Measurements from ENCODE around the gene LGALS3. TPM values are rescaled to one million over a fixed set of nuclear protein-coding genes. Genes with fewer than 3 reads are reported as not detected.

LGALS3 gene
- polyA plus RNA-seq (2011; rRNA removed): 53.6 and 61.0 TPM in 2 replicates
- 40.9 and 52.4 TPM in 2 replicates for polyA plus RNA-seq (2012; cell fraction: cytosol; rRNA removed)
- polyA plus RNA-seq (2012; cell fraction: nucleus; rRNA removed): 64.0 and 70.6 TPM in 2 replicates
- polyA plus RNA-seq (2017; fragmentation: RNase III; extraction: RNeasy Plus Mini Kit Qiagen cat#74134 plus additional on column Dnase treatment): 57.2 to 65.6 TPM (median 60.2 TPM) in 3 replicates
- polyA minus RNA-seq (2011; rRNA and poly(A)+ RNA removed): 21.6 and 22.6 TPM in 2 replicates

DNA sequence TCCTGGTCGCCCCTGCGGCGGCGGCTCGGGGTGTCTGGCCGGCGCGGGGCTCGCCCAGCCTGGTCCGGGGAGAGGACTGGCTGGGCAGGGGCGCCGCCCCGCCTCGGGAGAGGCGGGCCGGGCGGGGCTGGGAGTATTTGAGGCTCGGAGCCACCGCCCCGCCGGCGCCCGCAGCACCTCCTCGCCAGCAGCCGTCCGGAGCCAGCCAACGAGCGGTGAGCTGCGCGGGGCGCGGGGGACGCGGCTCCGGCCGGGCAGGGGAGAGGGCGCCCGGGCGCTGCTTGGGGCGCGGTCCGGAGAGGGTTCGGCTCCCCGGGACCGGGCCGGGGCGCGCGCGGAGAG, at the start of gene LGALS3:
Gene LGALS3 (plus strand): TSS at position 167 of the 342 bp plus-strand sequence. CDS start 8,122 bp downstream, outside the sequence.
- Histone ChIP-seq H3K9me3 (no peaks in the 10 kb centered on the region), H3K4me2 (peak within 1 kb of the TSS; percentile 68), H3K27ac (peak within 1 kb of the TSS; percentile 76 to 93), H3K4me1 (peaks cover 19% of the 10 kb centered on the region), H3K4me3 (peak within 1 kb of the TSS; percentile 69)
- peak; percentile 56 to 80 for DNase-seq (ENCODE audit: low read depth in 1 of 2, low spot score in 1 of 2)
- POLR2A ChIA-PET: interaction anchor here (0.7 to 3.6 kb wide), 9 partner anchors 9 to 78 kb away, joined by 3 to 63 read pairs (median 4); partner anchors contain the start of gene MAPK1IP1L
- WGBS (ENCODE audit: missing lambda C conversion rate): no CpG with 5 or more reads among the region's 50 CpGs
- CTCF ChIA-PET: interaction anchor here (0.9 to 1.8 kb wide), 4 partner anchors 12 to 78 kb away, joined by 3 to 7 read pairs (median 3); partner anchors contain the start of gene MAPK1IP1L
- ATAC-seq: peak; percentile 84 to 88
- FAIRE-seq: no peak
- no peak for TF ChIP-seq ZFP36 (IDR thresholded peaks at IDR 0.05; ENCODE audit: borderline replicate concordance, partially characterized antibody)
- no peak for TF ChIP-seq HOXB13 (CRISPR knock-in tag; IDR thresholded peaks at IDR 0.05; ENCODE audit: low read depth)
- TF ChIP-seq ESRRA (IDR thresholded peaks at IDR 0.05; ENCODE audit: borderline replicate concordance, low read length): no peak
- no peak for TF ChIP-seq TP53 (CRISPR knock-in tag; IDR thresholded peaks at IDR 0.05)
- TF ChIP-seq, protein P1, sequence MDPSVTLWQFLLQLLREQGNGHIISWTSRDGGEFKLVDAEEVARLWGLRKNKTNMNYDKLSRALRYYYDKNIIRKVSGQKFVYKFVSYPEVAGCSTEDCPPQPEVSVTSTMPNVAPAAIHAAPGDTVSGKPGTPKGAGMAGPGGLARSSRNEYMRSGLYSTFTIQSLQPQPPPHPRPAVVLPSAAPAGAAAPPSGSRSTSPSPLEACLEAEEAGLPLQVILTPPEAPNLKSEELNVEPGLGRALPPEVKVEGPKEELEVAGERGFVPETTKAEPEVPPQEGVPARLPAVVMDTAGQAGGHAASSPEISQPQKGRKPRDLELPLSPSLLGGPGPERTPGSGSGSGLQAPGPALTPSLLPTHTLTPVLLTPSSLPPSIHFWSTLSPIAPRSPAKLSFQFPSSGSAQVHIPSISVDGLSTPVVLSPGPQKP (IDR thresholded peaks at IDR 0.05; ENCODE audit: low read depth, low read length): no peak
- no peak for TF ChIP-seq KDM1A (IDR thresholded peaks at IDR 0.05; ENCODE audit: low read depth)
- peak; percentile 32 to 63; a peak in 2 of 5 replicates for TF ChIP-seq JUN (IDR thresholded peaks at IDR 0.05)
- TF ChIP-seq, protein P2, sequence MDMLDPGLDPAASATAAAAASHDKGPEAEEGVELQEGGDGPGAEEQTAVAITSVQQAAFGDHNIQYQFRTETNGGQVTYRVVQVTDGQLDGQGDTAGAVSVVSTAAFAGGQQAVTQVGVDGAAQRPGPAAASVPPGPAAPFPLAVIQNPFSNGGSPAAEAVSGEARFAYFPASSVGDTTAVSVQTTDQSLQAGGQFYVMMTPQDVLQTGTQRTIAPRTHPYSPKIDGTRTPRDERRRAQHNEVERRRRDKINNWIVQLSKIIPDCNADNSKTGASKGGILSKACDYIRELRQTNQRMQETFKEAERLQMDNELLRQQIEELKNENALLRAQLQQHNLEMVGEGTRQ (IDR thresholded peaks at IDR 0.05): no peak
- TF ChIP-seq, protein P3, sequence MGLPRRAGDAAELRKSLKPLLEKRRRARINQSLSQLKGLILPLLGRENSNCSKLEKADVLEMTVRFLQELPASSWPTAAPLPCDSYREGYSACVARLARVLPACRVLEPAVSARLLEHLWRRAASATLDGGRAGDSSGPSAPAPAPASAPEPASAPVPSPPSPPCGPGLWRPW (IDR thresholded peaks at IDR 0.05): no peak
- TF ChIP-seq, protein P4, sequence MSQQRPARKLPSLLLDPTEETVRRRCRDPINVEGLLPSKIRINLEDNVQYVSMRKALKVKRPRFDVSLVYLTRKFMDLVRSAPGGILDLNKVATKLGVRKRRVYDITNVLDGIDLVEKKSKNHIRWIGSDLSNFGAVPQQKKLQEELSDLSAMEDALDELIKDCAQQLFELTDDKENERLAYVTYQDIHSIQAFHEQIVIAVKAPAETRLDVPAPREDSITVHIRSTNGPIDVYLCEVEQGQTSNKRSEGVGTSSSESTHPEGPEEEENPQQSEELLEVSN (IDR thresholded peaks at IDR 0.05; ENCODE audit: borderline replicate concordance, low read depth): no peak
- TF ChIP-seq MYC (IDR thresholded peaks at IDR 0.05; ENCODE audit: borderline replicate concordance, low read length): peak; percentile 59; the same call in 1 of the 2 replicates
- no peak for TF ChIP-seq ZSCAN20 (CRISPR knock-in tag; IDR thresholded peaks at IDR 0.05)
- TF ChIP-seq FOSL2 (IDR thresholded peaks at IDR 0.05): no peak
- TF ChIP-seq FOSL2 (CRISPR knock-in tag; IDR thresholded peaks at IDR 0.05): no peak
- TF ChIP-seq POLR2A (IDR thresholded peaks at IDR 0.05; ENCODE audit: low read length): peak; percentile 77
- no peak for TF ChIP-seq EHMT2 (IDR thresholded peaks at IDR 0.05; ENCODE audit: low read depth)
- no peak for TF ChIP-seq FOXS1 (CRISPR knock-in tag; IDR thresholded peaks at IDR 0.05)
- TF ChIP-seq KDM5A (IDR thresholded peaks at IDR 0.05): no peak
- TF ChIP-seq NFE2L2 (conservative IDR thresholded peaks at IDR 0.05; ENCODE audit: low read length): no peak
- 0 out of 3 replicates have a peak, but pooled peaks have one; percentile 13 for TF ChIP-seq SMC3 (IDR thresholded peaks at IDR 0.05)
- TF ChIP-seq, protein P5, sequence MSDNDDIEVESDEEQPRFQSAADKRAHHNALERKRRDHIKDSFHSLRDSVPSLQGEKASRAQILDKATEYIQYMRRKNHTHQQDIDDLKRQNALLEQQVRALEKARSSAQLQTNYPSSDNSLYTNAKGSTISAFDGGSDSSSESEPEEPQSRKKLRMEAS (IDR thresholded peaks at IDR 0.05): no peak
- TF ChIP-seq HEYL (CRISPR knock-in tag; IDR thresholded peaks at IDR 0.05): no peak
- TF ChIP-seq GATA3 (IDR thresholded peaks at IDR 0.05; ENCODE audit: borderline replicate concordance): no peak
- no peak for TF ChIP-seq SREBF2 (IDR thresholded peaks at IDR 0.05)
- TF ChIP-seq FOSB (CRISPR knock-in tag; IDR thresholded peaks at IDR 0.05): no peak
- TF ChIP-seq JUNB (IDR thresholded peaks at IDR 0.05): no peak
- TF ChIP-seq, protein P6, sequence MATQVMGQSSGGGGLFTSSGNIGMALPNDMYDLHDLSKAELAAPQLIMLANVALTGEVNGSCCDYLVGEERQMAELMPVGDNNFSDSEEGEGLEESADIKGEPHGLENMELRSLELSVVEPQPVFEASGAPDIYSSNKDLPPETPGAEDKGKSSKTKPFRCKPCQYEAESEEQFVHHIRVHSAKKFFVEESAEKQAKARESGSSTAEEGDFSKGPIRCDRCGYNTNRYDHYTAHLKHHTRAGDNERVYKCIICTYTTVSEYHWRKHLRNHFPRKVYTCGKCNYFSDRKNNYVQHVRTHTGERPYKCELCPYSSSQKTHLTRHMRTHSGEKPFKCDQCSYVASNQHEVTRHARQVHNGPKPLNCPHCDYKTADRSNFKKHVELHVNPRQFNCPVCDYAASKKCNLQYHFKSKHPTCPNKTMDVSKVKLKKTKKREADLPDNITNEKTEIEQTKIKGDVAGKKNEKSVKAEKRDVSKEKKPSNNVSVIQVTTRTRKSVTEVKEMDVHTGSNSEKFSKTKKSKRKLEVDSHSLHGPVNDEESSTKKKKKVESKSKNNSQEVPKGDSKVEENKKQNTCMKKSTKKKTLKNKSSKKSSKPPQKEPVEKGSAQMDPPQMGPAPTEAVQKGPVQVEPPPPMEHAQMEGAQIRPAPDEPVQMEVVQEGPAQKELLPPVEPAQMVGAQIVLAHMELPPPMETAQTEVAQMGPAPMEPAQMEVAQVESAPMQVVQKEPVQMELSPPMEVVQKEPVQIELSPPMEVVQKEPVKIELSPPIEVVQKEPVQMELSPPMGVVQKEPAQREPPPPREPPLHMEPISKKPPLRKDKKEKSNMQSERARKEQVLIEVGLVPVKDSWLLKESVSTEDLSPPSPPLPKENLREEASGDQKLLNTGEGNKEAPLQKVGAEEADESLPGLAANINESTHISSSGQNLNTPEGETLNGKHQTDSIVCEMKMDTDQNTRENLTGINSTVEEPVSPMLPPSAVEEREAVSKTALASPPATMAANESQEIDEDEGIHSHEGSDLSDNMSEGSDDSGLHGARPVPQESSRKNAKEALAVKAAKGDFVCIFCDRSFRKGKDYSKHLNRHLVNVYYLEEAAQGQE (IDR thresholded peaks at IDR 0.05): no peak
- no peak for TF ChIP-seq RARB (CRISPR knock-in tag; IDR thresholded peaks at IDR 0.05)
- TF ChIP-seq RFX5 (IDR thresholded peaks at IDR 0.05): no peak
- TF ChIP-seq EP300 (IDR thresholded peaks at IDR 0.05): no peak
- TF ChIP-seq ZC3H11A (IDR thresholded peaks at IDR 0.05): no peak
- TF ChIP-seq CHD2 (IDR thresholded peaks at IDR 0.05; ENCODE audit: low read length, partially characterized antibody): no peak
- TF ChIP-seq TFCP2L1 (CRISPR knock-in tag; IDR thresholded peaks at IDR 0.05): no peak
- TF ChIP-seq RCOR1 (IDR thresholded peaks at IDR 0.05; ENCODE audit: low read depth, low read length): no peak
- TF ChIP-seq, protein P7, sequence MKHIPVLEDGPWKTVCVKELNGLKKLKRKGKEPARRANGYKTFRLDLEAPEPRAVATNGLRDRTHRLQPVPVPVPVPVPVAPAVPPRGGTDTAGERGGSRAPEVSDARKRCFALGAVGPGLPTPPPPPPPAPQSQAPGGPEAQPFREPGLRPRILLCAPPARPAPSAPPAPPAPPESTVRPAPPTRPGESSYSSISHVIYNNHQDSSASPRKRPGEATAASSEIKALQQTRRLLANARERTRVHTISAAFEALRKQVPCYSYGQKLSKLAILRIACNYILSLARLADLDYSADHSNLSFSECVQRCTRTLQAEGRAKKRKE (CRISPR knock-in tag; IDR thresholded peaks at IDR 0.05; ENCODE audit: low read depth): no peak
- no peak for TF ChIP-seq NPAS2 (CRISPR knock-in tag; IDR thresholded peaks at IDR 0.05; ENCODE audit: borderline replicate concordance)
- no peak for TF ChIP-seq HOXA7 (CRISPR knock-in tag; IDR thresholded peaks at IDR 0.05)
